Suprapubic skin (tissue), 4 donors: ENCODE results near the gene CSTF3. TPM values are rescaled to one million over a fixed set of nuclear protein-coding genes. Genes with fewer than 3 reads are reported as not detected.

Source experiments
- DNase-seq, 2 donors: peaks; one replicate each; pipeline ENCODE4 v3.0.0-alpha.2; 2019; ENCODE audit warnings: low spot score in 2 of 2
- H3K27ac ChIP-seq: fragments of 200-600 bp; sonication (generic); one replicate; pipeline ENCODE4 v1.5.1; 2019
- H3K27me3 ChIP-seq: fragments of 200-600 bp; sonication (generic); one replicate; pipeline ENCODE4 v1.5.1; 2019
- H3K36me3 ChIP-seq: fragments of 200-600 bp; sonication (generic); one replicate; pipeline ENCODE4 v1.5.1; 2019
- H3K4me1 ChIP-seq: fragments of 200-600 bp; sonication (generic); one replicate; pipeline ENCODE4 v1.5.1; 2019
- H3K4me3 ChIP-seq: fragments of 200-600 bp; sonication (generic); one replicate; pipeline ENCODE4 v1.5.1; 2019; ENCODE audit warnings: mild to moderate bottlenecking
- H3K9me3 ChIP-seq: fragments of 200-600 bp; sonication (generic); one replicate; pipeline ENCODE4 v1.5.1; 2019
- EP300 ChIP-seq: sonication (generic); formaldehyde crosslinking; IDR thresholded peaks from one replicate; pipeline ENCODE4 v1.6.1; 2017; ENCODE audit warnings: antibody characterized with exemption
- POLR2A ChIP-seq, 2 donors: fragments of 450-650 bp; IDR thresholded peaks; one replicate each; pipeline ENCODE4 v1.6.1; 2017; ENCODE audit warnings: antibody characterized with exemption in 2 of 2, mild to moderate bottlenecking in 2 of 2, moderate library complexity in 2 of 2
- POLR2AphosphoS5 ChIP-seq, 3 donors: sonication (generic); formaldehyde crosslinking; IDR thresholded peaks; one replicate each; pipeline ENCODE4 v1.6.1; 2017; ENCODE audit warnings: antibody characterized with exemption in 3 of 3
- WGBS: methylation state at CpG from one replicate; pipeline ENCODE4 v1.1.5; 2018; 5-methylcytosine and 5-hydroxymethylcytosine counted together
- total RNA-seq, 4 donors: library from RNA; depleted of rRNA; stranded (reverse); fragments of >200 nt; gene quantifications; one replicate each; pipeline ENCODE4 v1.1.0, GENCODE V29; 2016
- TF ChIP-seq, protein P1 (sequence below), 2 donors: fragments of 200-600 bp in 1 of 2; fragments of 450-650 bp in 1 of 2; sonication (generic) in 1 of 2; IDR thresholded peaks; one replicate each; pipeline ENCODE4 v1.5.1; 2016 to 2019; ENCODE audit warnings: antibody characterized with exemption in 2 of 2, mild to moderate bottlenecking in 1 of 2, moderate library complexity in 1 of 2

The CSTF3 gene
- 10 to 100 TPM; 10.8 to 23.3 (median 12.4) TPM for total RNA-seq

DNA sequence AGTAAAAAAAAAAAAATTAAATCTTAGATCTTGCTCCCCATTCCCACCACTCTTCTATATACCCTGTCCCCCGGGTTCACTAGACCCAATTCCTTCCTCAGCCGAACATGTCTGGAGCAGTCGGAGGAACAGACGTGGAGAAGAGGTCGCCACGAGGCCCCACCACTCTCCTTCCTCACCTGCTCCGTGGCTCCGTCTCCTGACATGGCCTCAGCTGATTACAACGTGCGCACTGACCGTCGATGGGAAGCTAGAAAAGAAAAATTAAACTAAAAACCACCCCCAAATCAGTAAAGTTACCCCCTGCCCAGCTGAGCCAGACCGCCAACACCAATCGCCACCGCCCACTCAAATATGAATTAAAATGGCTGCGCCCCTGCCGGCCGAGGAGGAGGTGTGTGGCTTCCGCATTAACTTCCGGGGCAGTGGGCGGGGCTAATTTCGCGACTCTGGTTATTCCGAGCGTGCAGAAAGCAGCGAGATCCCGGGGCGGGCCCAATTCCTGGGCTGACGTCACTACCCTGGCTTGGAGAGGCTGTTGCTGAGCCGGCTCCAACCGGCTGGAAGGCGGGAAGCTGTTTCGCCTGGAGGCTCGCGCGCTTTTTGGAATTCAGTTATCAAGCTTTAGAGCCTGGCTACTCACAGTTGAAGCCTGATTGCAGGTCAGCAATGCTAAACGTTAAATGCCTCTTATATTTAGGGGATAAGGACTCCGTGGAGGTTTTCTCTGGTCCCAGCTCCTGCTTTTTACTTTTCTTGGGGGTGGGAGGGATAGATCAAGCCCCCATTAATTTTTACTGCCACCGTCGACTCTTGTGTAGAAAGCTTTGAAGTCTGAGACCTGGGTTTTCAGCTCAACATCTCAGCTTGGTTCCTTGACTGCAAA lies at the start of gene CSTF3:
TSS of gene CSTF3 (minus strand) at position 361 of the 886 bp plus-strand sequence. CDS start at position 206, 155 bp downstream.
- TF ChIP-seq, protein P1, sequence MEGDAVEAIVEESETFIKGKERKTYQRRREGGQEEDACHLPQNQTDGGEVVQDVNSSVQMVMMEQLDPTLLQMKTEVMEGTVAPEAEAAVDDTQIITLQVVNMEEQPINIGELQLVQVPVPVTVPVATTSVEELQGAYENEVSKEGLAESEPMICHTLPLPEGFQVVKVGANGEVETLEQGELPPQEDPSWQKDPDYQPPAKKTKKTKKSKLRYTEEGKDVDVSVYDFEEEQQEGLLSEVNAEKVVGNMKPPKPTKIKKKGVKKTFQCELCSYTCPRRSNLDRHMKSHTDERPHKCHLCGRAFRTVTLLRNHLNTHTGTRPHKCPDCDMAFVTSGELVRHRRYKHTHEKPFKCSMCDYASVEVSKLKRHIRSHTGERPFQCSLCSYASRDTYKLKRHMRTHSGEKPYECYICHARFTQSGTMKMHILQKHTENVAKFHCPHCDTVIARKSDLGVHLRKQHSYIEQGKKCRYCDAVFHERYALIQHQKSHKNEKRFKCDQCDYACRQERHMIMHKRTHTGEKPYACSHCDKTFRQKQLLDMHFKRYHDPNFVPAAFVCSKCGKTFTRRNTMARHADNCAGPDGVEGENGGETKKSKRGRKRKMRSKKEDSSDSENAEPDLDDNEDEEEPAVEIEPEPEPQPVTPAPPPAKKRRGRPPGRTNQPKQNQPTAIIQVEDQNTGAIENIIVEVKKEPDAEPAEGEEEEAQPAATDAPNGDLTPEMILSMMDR (IDR thresholded peaks at IDR 0.05) = peak; percentile 61 to 63
- peak; percentile 10 to 46 (median 13) for TF ChIP-seq POLR2AphosphoS5 (IDR thresholded peaks at IDR 0.05)
- TF ChIP-seq POLR2A (IDR thresholded peaks at IDR 0.05) = peak; percentile 32 to 38
- no peak for TF ChIP-seq EP300
- no peaks in the 10 kb centered on the region for H3K9me3 ChIP-seq
- no peaks in the 10 kb centered on the region for H3K36me3 ChIP-seq
- 2% methylated on average over 27 of the region's 40 CpGs for WGBS
- DNase-seq = peak; percentile 100
- H3K4me3 ChIP-seq = peak within 1 kb of the TSS; percentile 87
- H3K4me1 ChIP-seq = peaks cover 31% of the 10 kb centered on the region
- no peaks in the 10 kb centered on the region for H3K27me3 ChIP-seq
- peak within 1 kb of the TSS; percentile 89 for H3K27ac ChIP-seq

DNA sequence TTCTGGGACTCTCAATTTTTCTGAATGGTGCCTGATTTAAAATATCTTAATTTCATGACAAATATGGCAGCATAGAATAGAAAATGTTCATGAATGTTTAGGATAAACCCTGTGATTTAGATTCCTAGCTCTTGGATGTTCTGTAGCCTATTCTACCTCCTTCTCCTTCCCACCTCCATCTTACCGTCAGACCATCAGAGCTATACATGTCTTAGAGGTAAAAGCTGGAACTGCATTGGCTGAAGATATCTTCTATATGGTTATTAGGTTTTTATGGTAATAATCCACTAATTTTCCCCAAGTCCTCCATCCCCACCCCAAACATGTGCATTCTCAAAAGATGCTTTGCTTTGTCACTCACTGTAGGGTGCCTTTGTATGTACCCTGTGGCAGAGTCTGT lies 46.9 kb upstream of the CSTF3 start:
- no peaks in the 10 kb centered on the region for H3K9me3 ChIP-seq
- no peaks in the 10 kb centered on the region for H3K4me1 ChIP-seq
- no peak for TF ChIP-seq POLR2A (IDR thresholded peaks at IDR 0.05)
- no peak for TF ChIP-seq EP300
- TF ChIP-seq, protein P1 (IDR thresholded peaks at IDR 0.05) = no peak
- no peak for DNase-seq
- 87% methylated on average over 1 of the region's 1 CpG for WGBS
- H3K4me3 ChIP-seq = no peak overlapping the region
- no peaks in the 10 kb centered on the region for H3K36me3 ChIP-seq
- no peaks in the 10 kb centered on the region for H3K27me3 ChIP-seq
- no peak overlapping the region for H3K27ac ChIP-seq

DNA sequence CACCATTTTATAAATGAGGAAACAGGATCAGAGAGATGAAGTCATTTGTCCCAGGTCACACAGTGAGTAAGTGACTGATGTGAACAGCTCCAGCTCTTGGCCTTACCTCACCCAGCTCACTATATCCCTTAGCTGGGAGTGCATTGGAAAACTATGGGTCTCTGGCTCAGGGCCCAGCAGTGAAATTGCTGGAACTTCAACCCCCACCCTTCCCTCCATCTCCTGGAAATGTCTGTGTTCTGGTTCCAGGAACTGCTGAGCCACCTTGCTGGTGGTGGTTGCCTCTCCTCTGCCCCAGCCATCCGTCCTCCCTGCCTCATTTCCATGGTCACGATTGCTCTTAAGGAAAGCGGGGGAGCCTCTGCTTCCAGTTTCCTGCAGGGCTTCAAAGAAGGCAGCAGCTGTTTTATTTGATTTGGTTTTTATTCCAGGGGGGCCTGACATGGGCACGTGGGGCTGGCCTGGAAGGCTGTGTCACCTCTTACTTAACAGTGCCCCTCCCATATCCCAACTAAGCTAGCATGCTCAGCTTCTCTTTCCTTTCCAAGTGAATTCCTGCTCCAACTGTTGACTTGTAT lies 46.2 kb upstream of the CSTF3 start:
- no peaks in the 10 kb centered on the region for H3K9me3 ChIP-seq
- no peaks in the 10 kb centered on the region for H3K36me3 ChIP-seq
- WGBS = 65% methylated on average over 4 of the region's 4 CpGs
- TF ChIP-seq, protein P1 (IDR thresholded peaks at IDR 0.05) = no peak
- TF ChIP-seq POLR2AphosphoS5 (IDR thresholded peaks at IDR 0.05) (no peak), POLR2A (IDR thresholded peaks at IDR 0.05) (no peak), EP300 (no peak)
- no peaks in the 10 kb centered on the region for H3K4me1 ChIP-seq
- no peak for DNase-seq
- no peak overlapping the region for H3K4me3 ChIP-seq
- no peaks in the 10 kb centered on the region for H3K27me3 ChIP-seq
- no peak overlapping the region for H3K27ac ChIP-seq

DNA sequence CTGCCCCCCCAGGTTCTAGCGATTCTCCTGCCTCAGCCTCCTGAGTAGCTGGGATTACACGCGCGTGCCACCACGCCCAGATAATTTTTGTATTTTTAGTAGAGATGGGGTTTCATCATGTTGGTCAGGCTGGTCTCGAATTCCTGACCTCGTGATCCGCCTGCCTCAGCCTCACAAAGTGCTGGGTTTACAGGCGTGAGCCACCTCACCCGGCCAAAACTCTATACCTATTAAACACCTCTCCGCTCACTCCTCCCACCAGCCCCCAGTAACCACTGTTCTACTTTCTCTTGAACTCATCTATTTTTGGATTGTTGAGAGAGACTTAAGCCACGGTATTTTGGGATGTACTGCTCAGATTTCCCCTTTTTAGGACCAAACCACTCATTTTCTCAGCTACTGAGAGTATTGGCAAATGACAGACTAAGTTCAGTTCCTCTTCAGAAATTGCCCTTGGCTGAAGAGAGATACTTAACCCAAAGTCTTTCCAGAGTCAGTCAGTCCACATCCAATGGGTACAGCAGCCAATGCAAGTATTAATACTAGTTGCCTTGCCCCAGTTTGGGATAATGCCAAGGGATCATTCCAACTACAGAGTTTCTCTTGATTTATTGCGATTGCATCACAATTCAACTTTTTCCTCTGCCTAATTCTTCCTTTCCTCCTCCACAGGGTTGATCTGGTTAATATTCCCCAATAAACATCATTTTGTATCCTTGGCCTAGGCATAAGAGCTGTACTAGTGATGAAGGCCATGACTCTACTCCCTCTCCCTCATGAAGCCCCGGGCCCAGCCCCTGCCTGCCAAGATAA lies 36.8 kb upstream of the CSTF3 start:
- Histone ChIP-seq H3K4me3 (no peak overlapping the region), H3K27me3 (no peaks in the 10 kb centered on the region), H3K4me1 (no peaks in the 10 kb centered on the region), H3K27ac (no peak overlapping the region), H3K36me3 (no peaks in the 10 kb centered on the region), H3K9me3 (no peaks in the 10 kb centered on the region)
- no peak for DNase-seq
- 86% methylated on average over 14 of the region's 14 CpGs for WGBS
- TF ChIP-seq POLR2A (IDR thresholded peaks at IDR 0.05) (no peak), POLR2AphosphoS5 (IDR thresholded peaks at IDR 0.05) (no peak), EP300 (no peak)
- TF ChIP-seq, protein P1 (IDR thresholded peaks at IDR 0.05) = no peak
